Right cardiac atrium (tissue), 5 donors: ENCODE results near the gene ITGAX. TPM values are rescaled to one million over a fixed set of nuclear protein-coding genes. Genes with fewer than 3 reads are reported as not detected.
A peak's percentile ranks its signal among the peaks of the same experiment; 100 is the strongest.
"Not testable (repeated sequence)": the region's sequence is repeated elsewhere in the genome, so short reads cannot be mapped to it uniquely, and the experiment has no call there.

Source experiments
- ATAC-seq, 2 donors: fragments of 200-7000 bp; cut with Tn5 transposase; one replicate each; pipeline versions ENCODE4 v1.8.0 to v1.9.1; 2020; ENCODE audit warnings: moderate library complexity in 2 of 2, mild to moderate bottlenecking in 1 of 2
- DNase-seq, 3 donors: peaks; one replicate each; pipeline ENCODE4 v3.0.0-alpha.2; 2020
- H3K27ac ChIP-seq: one replicate; pipeline ENCODE4 v1.5.1; 2013; ENCODE audit warnings: mild to moderate bottlenecking, low read length, control low read depth, moderate library complexity
- H3K27me3 ChIP-seq: one replicate; pipeline ENCODE4 v1.6.1; 2013; ENCODE audit not compliant: control insufficient read depth, insufficient read depth
- H3K4me1 ChIP-seq: one replicate; pipeline ENCODE4 v1.6.1; 2013; ENCODE audit warnings: low read length; ENCODE audit not compliant: control insufficient read depth, insufficient read depth
- H3K4me3 ChIP-seq: one replicate; pipeline ENCODE4 v1.5.1; 2013; ENCODE audit warnings: low read length, control low read depth
- H3K9me3 ChIP-seq: one replicate; pipeline ENCODE4 v1.6.1; 2013; ENCODE audit warnings: low read length; ENCODE audit not compliant: control insufficient read depth
- WGBS: extraction: QIAGEN DNeasy Blood & Tissue Kit; methylation state at CpG from one replicate; pipeline ENCODE4 v1.1.7; 2013; 5-methylcytosine and 5-hydroxymethylcytosine counted together
- intact Hi-C, 4 donors: fragments of 100-400 bp; cut with DNase I; formaldehyde crosslinking; loops; one replicate each; pipeline versions ENCODE4 v1.11.0 to v1.14.0; 2022 to 2023
- polyA plus RNA-seq: library from polyadenylated mRNA; stranded (reverse); fragments of 200-250 nt; gene quantifications from one replicate; pipeline ENCODE4 v1.2.3, GENCODE V29; 2013
- total RNA-seq, 4 donors: library from RNA; stranded (reverse); fragmentation: NEBNext Ultra II Directional; extraction: Animal tissue kit (Norgen Biotek cat#: 25700); gene quantifications; one replicate each; pipeline ENCODE4 v1.2.1, GENCODE V29; 2021
- donor health status: healthy with polysubstance abuse.
- donor health status: DM: no; HTN: yes; CAD: no.
- donor health status: DM: no; HTN: no; CAD: no.
- donor health status: DM: no; HTN: yes; CAD: no; lungs with severe emphysema.
- donor health status: DM: yes; HTN: yes; CAD: no.

Gene ITGAX
- total and polyA plus RNA-seq, 5 donors, result 1.1 to 2.1 (median 1.8) TPM

- 88% methylated on average over 5 of the region's 5 CpGs for WGBS
- H3K4me3 ChIP-seq, result no peak overlapping the region
- no peaks in the 10 kb centered on the region for H3K9me3 ChIP-seq
- H3K27me3 ChIP-seq, result no peaks in the 10 kb centered on the region
- no peak overlapping the region for H3K27ac ChIP-seq
- DNase-seq, result no peak
- ATAC-seq, result no peak
- intact Hi-C loops, result no loop called here
- no peaks in the 10 kb centered on the region for H3K4me1 ChIP-seq
Measured at GRCh38 chr16:31413381-31413780, 58.4 kb downstream of the ITGAX start.

GRCh38 chr16:31413943-31414342 lies 59.0 kb downstream of the ITGAX start:
- H3K4me3 ChIP-seq, result no peak overlapping the region
- WGBS, result 73% methylated on average over 4 of the region's 4 CpGs
- H3K9me3 ChIP-seq, result no peaks in the 10 kb centered on the region
- DNase-seq (no peak), ATAC-seq (no peak)
- no peaks in the 10 kb centered on the region for H3K4me1 ChIP-seq
- no peak overlapping the region for H3K27ac ChIP-seq
- H3K27me3 ChIP-seq, result no peaks in the 10 kb centered on the region
- intact Hi-C loops, result no loop called here

DNA sequence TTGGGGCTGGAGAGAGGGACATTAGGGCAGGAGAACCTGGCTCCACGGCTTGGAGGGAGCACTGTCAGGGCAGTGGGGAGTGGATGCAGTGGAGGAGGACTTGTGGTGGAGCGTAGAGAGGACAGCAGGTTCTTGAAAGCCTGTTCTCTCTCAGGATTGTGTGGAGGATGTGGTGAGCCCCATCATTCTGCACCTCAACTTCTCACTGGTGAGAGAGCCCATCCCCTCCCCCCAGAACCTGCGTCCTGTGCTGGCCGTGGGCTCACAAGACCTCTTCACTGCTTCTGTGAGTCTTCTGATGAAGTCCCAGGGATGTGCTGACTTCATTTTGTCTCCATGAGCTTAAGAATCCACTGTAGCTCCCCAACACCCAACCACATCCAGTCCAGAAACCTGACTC lies 59.7 kb downstream of the ITGAX start:
- Histone ChIP-seq H3K9me3 (no peaks in the 10 kb centered on the region), H3K27me3 (no peaks in the 10 kb centered on the region), H3K4me3 (no peak overlapping the region), H3K4me1 (no peaks in the 10 kb centered on the region), H3K27ac (no peak overlapping the region)
- WGBS, result 88% methylated on average over 4 of the region's 4 CpGs
- intact Hi-C loops, result no loop called here
- no peak for ATAC-seq
- DNase-seq, result no peak

- no peaks in the 10 kb centered on the region for H3K4me1 ChIP-seq
- no peak for DNase-seq
- H3K27ac ChIP-seq, result no peak overlapping the region
- no peak for ATAC-seq
- no peak overlapping the region for H3K4me3 ChIP-seq
- H3K27me3 ChIP-seq, result no peaks in the 10 kb centered on the region
- intact Hi-C loops, result no loop called here
- WGBS, result 81% methylated on average over 11 of the region's 11 CpGs
- no peaks in the 10 kb centered on the region for H3K9me3 ChIP-seq
Measured at GRCh38 chr16:31416371-31416770, 61.4 kb downstream of the ITGAX start.

- WGBS, result 90% methylated on average over 2 of the region's 2 CpGs
- intact Hi-C loops, DNase-seq: not testable (repeated sequence)
Measured at GRCh38 chr16:31417036-31417435, 62.1 kb downstream of the ITGAX start.

DNA sequence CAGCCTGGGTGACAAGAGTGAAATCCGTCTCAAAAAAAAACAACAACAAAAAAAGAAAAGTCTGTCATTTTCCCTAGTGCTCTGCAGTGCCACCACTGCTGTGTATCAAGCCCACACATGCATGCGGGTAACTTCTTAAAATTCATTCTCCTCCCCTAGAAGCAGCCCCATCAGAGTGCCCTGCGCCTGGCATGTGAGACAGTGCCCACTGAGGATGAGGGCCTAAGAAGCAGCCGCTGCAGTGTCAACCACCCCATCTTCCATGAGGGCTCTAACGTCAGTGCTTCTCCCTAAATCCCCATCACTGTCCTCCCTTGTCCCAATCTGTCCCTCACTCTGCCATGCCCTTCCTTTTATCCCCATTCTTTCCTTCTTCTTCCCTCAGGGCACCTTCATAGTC lies 62.9 kb downstream of the ITGAX start:
- intact Hi-C loops, result no loop called here
- H3K4me3 ChIP-seq, result no peak overlapping the region
- no peaks in the 10 kb centered on the region for H3K4me1 ChIP-seq
- H3K9me3 ChIP-seq, result no peaks in the 10 kb centered on the region
- no peaks in the 10 kb centered on the region for H3K27me3 ChIP-seq
- ATAC-seq, result no peak
- 89% methylated on average over 5 of the region's 5 CpGs for WGBS
- H3K27ac ChIP-seq, result no peak overlapping the region
- no peak for DNase-seq

More at GRCh38 chr16:31417036-31417435, 62.1 kb downstream of the ITGAX start:
- ATAC-seq, H3K4me1 ChIP-seq, H3K4me3 ChIP-seq, H3K27ac ChIP-seq, H3K9me3 ChIP-seq, H3K27me3 ChIP-seq: not testable (repeated sequence)

DNA sequence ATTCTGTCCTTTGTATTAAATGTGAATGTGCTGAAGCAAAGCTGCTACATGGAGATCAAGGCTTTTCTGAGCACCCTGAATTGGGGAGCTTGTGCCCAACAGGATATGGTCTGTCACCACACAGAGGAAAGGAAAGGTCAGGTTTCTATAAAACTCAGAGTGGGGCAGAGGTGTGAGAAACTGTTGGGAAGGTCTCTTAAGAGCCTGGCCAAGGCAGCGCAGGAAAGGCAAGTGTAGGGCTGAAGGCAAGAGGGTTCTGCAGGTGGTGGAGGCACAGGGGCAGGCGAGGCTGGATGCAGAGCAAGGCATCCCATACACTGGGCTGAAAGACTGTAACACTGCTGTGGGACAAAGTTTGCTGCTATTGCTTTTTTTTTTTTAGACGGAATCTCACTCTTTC lies 65.1 kb downstream of the ITGAX start:
- intact Hi-C loops, result no loop called here
- Histone ChIP-seq H3K4me1 (no peaks in the 10 kb centered on the region), H3K27me3 (no peaks in the 10 kb centered on the region), H3K9me3 (no peaks in the 10 kb centered on the region), H3K27ac (no peak overlapping the region), H3K4me3 (no peak overlapping the region)
- ATAC-seq (no peak), DNase-seq (no peak)
- 74% methylated on average over 3 of the region's 3 CpGs for WGBS

GRCh38 chr16:31421587-31421986 lies 66.6 kb downstream of the ITGAX start:
- H3K9me3 ChIP-seq, result no peaks in the 10 kb centered on the region
- 69% methylated on average over 6 of the region's 6 CpGs for WGBS
- no peak overlapping the region for H3K27ac ChIP-seq
- H3K4me3 ChIP-seq, result no peak overlapping the region
- H3K4me1 ChIP-seq, result no peaks in the 10 kb centered on the region
- ATAC-seq (no peak), DNase-seq (no peak)
- no peaks in the 10 kb centered on the region for H3K27me3 ChIP-seq
- intact Hi-C loops, result no loop called here

- H3K9me3 ChIP-seq, result no peaks in the 10 kb centered on the region
- 55% methylated on average over 3 of the region's 3 CpGs for WGBS
- intact Hi-C loops, result no loop called here
- H3K27me3 ChIP-seq, result no peaks in the 10 kb centered on the region
- no peak overlapping the region for H3K4me3 ChIP-seq
- no peaks in the 10 kb centered on the region for H3K4me1 ChIP-seq
- H3K27ac ChIP-seq, result no peak overlapping the region
- ATAC-seq, result no peak
- no peak for DNase-seq
Measured at GRCh38 chr16:31423241-31423640, 68.3 kb downstream of the ITGAX start.

GRCh38 chr16:31423801-31424200 lies 68.8 kb downstream of the ITGAX start:
- ATAC-seq, result no peak
- no peaks in the 10 kb centered on the region for H3K27me3 ChIP-seq
- no peak overlapping the region for H3K4me3 ChIP-seq
- H3K27ac ChIP-seq, result no peak overlapping the region
- H3K4me1 ChIP-seq, result no peaks in the 10 kb centered on the region
- DNase-seq, result no peak
- WGBS, result 76% methylated on average over 12 of the region's 12 CpGs
- intact Hi-C loops, result no loop called here
- no peaks in the 10 kb centered on the region for H3K9me3 ChIP-seq

DNA sequence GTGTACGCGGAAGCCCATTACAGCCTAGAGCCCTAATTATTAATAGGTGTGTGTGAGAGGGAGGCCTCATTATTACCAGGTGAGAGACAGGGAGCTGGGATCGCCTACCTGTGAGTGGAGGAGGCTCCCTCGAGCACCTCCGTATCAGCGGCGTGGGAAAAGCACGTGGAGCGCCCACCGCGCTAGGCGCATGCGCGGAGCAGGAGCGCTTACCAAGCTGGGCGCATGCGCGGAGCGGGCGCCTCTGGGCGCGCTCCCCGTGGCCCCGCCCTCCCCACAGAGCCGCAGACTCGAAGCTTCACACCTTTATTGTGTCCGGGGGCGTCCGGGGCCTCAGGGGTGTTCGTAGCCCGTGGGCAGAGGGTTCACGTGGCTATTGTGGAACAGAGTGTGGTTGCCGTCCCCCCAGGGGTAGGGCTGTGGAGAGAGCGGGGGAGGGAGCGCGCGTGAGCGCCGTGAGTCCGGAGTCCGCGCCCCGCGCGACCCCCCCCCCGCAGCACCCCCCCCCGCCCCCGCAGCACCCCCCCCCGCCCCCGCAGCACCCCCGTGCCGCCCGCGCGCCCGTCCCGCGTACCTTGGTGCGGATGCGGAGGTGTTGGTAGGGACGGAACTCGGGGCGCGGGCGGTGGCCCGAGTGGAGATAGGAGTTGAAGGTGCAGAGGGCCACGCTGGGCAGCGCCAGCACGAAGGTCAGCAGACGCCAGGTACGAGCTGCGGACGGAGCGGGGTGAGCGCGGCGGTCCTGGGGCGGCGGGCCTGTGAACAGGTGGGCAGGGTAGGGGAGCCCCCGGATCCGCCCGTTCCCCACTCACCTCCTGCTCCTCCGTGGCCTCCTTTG lies 72.7 kb downstream of the ITGAX start:
- DNase-seq, result peak; percentile 65 to 91 (median 89)
- no peaks in the 10 kb centered on the region for H3K9me3 ChIP-seq
- no peaks in the 10 kb centered on the region for H3K4me1 ChIP-seq
- H3K27ac ChIP-seq, result peak overlapping the region; percentile 84
- ATAC-seq, result peak; percentile 51 to 53
- 21% methylated on average over 67 of the region's 83 CpGs for WGBS
- H3K27me3 ChIP-seq, result no peaks in the 10 kb centered on the region
- intact Hi-C loops, result no loop called here
- H3K4me3 ChIP-seq, result peak overlapping the region; percentile 43

- ATAC-seq, result peak; percentile 74 to 75
- no peaks in the 10 kb centered on the region for H3K4me1 ChIP-seq
Measured at GRCh38 chr16:31428279-31428597, 73.3 kb downstream of the ITGAX start, which contains the start of gene COX6A2. COX6A2 (minus strand) TSS chr16:31428360; CDS start chr16:31428325, 35 bp downstream.

More at GRCh38 chr16:31428279-31428597, 73.3 kb downstream of the ITGAX start, which contains the start of gene COX6A2:
- H3K27ac ChIP-seq, result peak within 1 kb of the TSS; percentile 98
- peak within 1 kb of the TSS; percentile 43 for H3K4me3 ChIP-seq
- intact Hi-C loops, result no loop called here
- no peaks in the 10 kb centered on the region for H3K9me3 ChIP-seq
- WGBS, result 40% methylated on average over 7 of the region's 7 CpGs
- DNase-seq, result peak in 1 of 3 donors; percentile 45
- H3K27me3 ChIP-seq, result no peaks in the 10 kb centered on the region
